Astrocyte of the cerebellum (primary cell): ENCODE results near the gene F5.

Source experiments
- DNase-seq: peaks from one replicate; pipeline ENCODE4 v3.0.0-alpha.2; 2011; ENCODE audit warnings: low read depth
- H3K4me3 ChIP-seq: 2 replicates; pipeline ENCODE4 v1.5.1; 2011; ENCODE audit warnings: mild to moderate bottlenecking, low read depth, low read length, moderate library complexity
- CTCF ChIP-seq: IDR thresholded peaks from 2 replicates; pipeline ENCODE4 v1.5.1; 2012; ENCODE audit warnings: low read length, low read depth, moderate library complexity, mild to moderate bottlenecking; ENCODE audit errors: missing control alignments
- in situ Hi-C: cut with HindIII; loops from 2 replicates; pipeline ENCODE4 v1.10.0; 2017; ENCODE audit warnings: low sequenced_read_pairs

Gene F5

GRCh38 chr1:169491845-169492281 is 94.4 kb downstream of the F5 start:
- no peak for DNase-seq
- in situ Hi-C loops, result no loop called here
- no peak overlapping the region for H3K4me3 ChIP-seq
- TF ChIP-seq CTCF, result no peak

GRCh38 chr1:169488157-169488556 is 98.1 kb downstream of the F5 start:
- no peak for TF ChIP-seq CTCF
- in situ Hi-C loops, result no loop called here
- no peak for DNase-seq
- H3K4me3 ChIP-seq, result no peak overlapping the region

GRCh38 chr1:169487561-169487960 is 98.7 kb downstream of the F5 start:
- no peak for DNase-seq
- TF ChIP-seq CTCF, result no peak
- in situ Hi-C loops, result no loop called here
- H3K4me3 ChIP-seq, result no peak overlapping the region

- H3K4me3 ChIP-seq, result peak overlapping the region; percentile 61
- no peak for DNase-seq
- TF ChIP-seq CTCF, result no peak
- in situ Hi-C loops, result no loop called here
Measured at GRCh38 chr1:169487133-169487532, 99.1 kb downstream of the F5 start.

- H3K4me3 ChIP-seq, result peak overlapping the region; percentile 61
- no peak for TF ChIP-seq CTCF
- in situ Hi-C loops, result no loop called here
- no peak for DNase-seq
Measured at GRCh38 chr1:169486281-169487051, 99.8 kb downstream of the F5 start.

GRCh38 chr1:169485431-169486280 is 100.6 kb downstream of the F5 start, which contains the start of gene SLC19A2:
Gene SLC19A2 (minus strand): TSS chr1:169485944. CDS start chr1:169485766, 178 bp downstream.
- peak; percentile 24 for TF ChIP-seq CTCF
- H3K4me3 ChIP-seq, result peak within 1 kb of the TSS; percentile 61
- DNase-seq, result peak; percentile 98
- in situ Hi-C loops, result no loop called here
